Spinal cord (tissue), 10 donors: ENCODE results near the gene PRDM12. TPM values are rescaled to one million over a fixed set of nuclear protein-coding genes. Genes with fewer than 3 reads are reported as not detected.
A peak's percentile ranks its signal among the peaks of the same experiment; 100 is the strongest.

Experiments used
- DNase-seq, 6 donors: peaks; one replicate each; pipeline versions ENCODE4 v3.0.0 to v3.0.0-alpha.2; 2013 to 2015; ENCODE audit warnings: low spot score in 6 of 6, low read depth in 4 of 6
- H3K27ac ChIP-seq: one replicate; pipeline ENCODE4 v1.5.1; 2013; ENCODE audit warnings: low read depth, low read length, control low read depth
- H3K27me3 ChIP-seq: one replicate; pipeline ENCODE4 v1.6.1; 2013; ENCODE audit warnings: low read length; ENCODE audit not compliant: control insufficient read depth, insufficient read depth
- H3K36me3 ChIP-seq: one replicate; pipeline ENCODE4 v1.6.1; 2013; ENCODE audit warnings: low read length; ENCODE audit not compliant: control insufficient read depth, insufficient read depth
- H3K4me1 ChIP-seq: one replicate; pipeline ENCODE4 v1.6.1; 2013; ENCODE audit warnings: low read length; ENCODE audit not compliant: control insufficient read depth, insufficient read depth
- H3K4me3 ChIP-seq: one replicate; pipeline ENCODE4 v1.5.1; 2013; ENCODE audit warnings: low read depth, low read length, control low read depth
- H3K9me3 ChIP-seq: one replicate; pipeline ENCODE4 v1.6.1; 2013; ENCODE audit warnings: low read length; ENCODE audit not compliant: control insufficient read depth, insufficient read depth
- WGBS: methylation state at CpG from one replicate; pipeline ENCODE4 v1.1.5; 2013; ENCODE audit warnings: missing lambda C conversion rate; ENCODE audit not compliant: insufficient coverage; 5-methylcytosine and 5-hydroxymethylcytosine counted together
- long read RNA-seq, 4 donors: transcript quantifications; one replicate each; lab custom pipeline, GENCODE V29; 2026
- polyA plus RNA-seq, 2 donors: library from polyadenylated mRNA; unstranded; fragments of 120-200 nt; gene quantifications; one replicate each; pipeline ENCODE4 v1.2.1, GENCODE V29; 2013; ENCODE audit not compliant: insufficient read length in 2 of 2
- total RNA-seq, 2 donors: library from RNA; depleted of rRNA in 1 of 2; stranded (reverse); fragments of 120-200 nt in 1 of 2; fragments of >200 nt in 1 of 2; gene quantifications; one replicate each; pipeline versions ENCODE4 v1.2.3 to v1.2.4, GENCODE V29; 2013 to 2014
- donor health status: healthy.

Gene PRDM12
- total RNA-seq (1 to 10 TPM in 1 of 2 donors, under 1 TPM in 1; 0.11 to 2.4 TPM), polyA plus RNA-seq (under 1 TPM; 0.60 to 0.78 TPM)
- long read RNA-seq, donor 1: 0 reads
- long read RNA-seq, donor 2: 0 reads
- long read RNA-seq, donor 3: 0 reads
- long read RNA-seq, donor 4: 0 reads

DNA sequence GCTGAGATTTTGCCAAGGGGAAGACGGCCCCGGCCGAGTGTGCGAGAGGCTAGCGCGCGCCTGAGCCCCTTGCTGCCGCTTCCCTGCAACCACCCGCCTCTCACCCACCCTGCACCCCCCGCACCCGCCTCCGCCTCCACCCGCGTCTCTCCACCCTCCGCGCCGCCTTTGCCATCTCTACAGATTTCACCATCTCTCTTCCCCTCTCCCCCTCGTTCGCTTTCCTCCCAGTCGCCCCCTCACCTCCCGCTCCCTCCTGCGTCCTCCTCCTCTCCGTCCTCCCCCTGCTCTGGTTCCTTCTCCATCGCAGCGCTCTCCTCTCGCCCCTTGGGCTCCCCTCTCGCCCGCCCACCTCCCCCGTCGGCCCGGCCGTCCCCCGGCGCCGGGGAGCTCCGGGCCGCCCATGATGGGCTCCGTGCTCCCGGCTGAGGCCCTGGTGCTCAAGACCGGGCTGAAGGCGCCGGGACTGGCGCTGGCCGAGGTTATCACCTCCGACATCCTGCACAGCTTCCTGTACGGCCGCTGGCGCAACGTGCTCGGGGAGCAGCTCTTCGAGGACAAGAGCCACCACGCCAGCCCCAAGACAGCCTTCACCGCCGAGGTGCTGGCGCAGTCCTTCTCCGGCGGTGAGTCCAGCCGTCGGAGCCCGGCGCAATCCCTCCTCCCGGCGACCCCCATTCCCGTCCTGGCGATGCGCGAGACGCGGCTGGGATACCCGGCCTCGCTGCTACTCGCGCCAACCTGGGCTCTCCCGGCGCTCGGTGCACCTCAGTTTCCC lies at the start of gene PRDM12:
PRDM12 (plus strand) TSS at position 344 of the 778 bp plus-strand sequence; CDS start at position 404, 60 bp downstream.
- DNase-seq: peak in 2 of 6 donors; percentile 17 to 20
- Histone ChIP-seq H3K36me3 (no peaks in the 10 kb centered on the region), H3K27ac (no peak within 1 kb of the TSS), H3K9me3 (no peaks in the 10 kb centered on the region), H3K4me3 (no peak within 1 kb of the TSS), H3K27me3 (peaks cover 93% of the 10 kb centered on the region), H3K4me1 (peaks cover 70% of the 10 kb centered on the region)
- WGBS: under 1% methylated on average over 74 of the region's 76 CpGs

GRCh38 chr9:130616451-130616850 lies 47.9 kb upstream of the PRDM12 start:
- Histone ChIP-seq H3K27me3 (no peaks in the 10 kb centered on the region), H3K36me3 (peaks cover 55% of the 10 kb centered on the region), H3K9me3 (no peaks in the 10 kb centered on the region), H3K27ac (no peak overlapping the region), H3K4me3 (no peak overlapping the region), H3K4me1 (no peaks in the 10 kb centered on the region)
- WGBS: 95% methylated on average over 7 of the region's 10 CpGs
- no peak for DNase-seq

DNA sequence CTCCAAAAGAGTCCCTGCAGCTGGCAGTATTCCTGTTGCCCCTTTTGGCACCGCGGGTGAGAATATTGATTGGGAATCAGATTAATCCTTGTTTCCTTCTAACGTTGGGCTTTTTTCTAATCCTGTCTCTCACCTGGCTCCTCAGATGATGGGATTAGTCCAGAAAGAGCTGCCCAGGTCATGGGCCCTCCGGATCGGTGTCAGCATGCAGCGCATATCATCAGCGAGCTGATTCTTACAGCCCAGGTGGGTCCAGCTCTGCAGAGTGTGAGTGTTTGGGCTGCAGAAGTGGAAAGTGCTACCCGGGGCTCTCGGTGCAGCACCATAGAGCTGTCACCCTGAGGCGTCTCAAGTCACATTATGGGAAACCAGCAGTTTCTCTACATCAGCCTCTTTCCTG lies 40.9 kb upstream of the PRDM12 start:
- Histone ChIP-seq H3K36me3 (peaks cover 81% of the 10 kb centered on the region), H3K9me3 (no peaks in the 10 kb centered on the region), H3K27ac (no peak overlapping the region), H3K4me1 (peaks cover 16% of the 10 kb centered on the region), H3K4me3 (no peak overlapping the region), H3K27me3 (no peaks in the 10 kb centered on the region)
- DNase-seq: no peak
- WGBS: 92% methylated on average over 10 of the region's 10 CpGs

DNA sequence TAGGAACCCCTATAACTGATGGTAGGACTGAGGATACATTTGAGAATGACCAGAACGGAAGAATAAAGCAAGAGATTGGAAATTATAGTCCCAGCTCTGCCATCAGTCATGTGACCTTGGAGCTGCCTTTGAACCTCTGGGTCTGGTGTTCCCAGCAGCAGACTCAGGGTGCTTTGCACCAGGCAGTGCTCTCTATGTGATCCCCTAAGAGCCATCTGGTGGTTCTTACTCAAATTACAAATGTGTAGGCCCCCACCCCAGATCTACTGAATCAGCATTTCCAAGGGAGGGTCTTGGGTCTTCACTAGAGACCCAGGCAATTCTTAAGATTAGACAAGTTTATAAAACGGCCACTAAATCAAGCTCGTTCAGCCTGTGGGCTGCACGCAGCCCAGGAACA lies 40.2 kb upstream of the PRDM12 start:
- H3K9me3 ChIP-seq: no peaks in the 10 kb centered on the region
- H3K36me3 ChIP-seq: peaks cover 78% of the 10 kb centered on the region
- no peak overlapping the region for H3K4me3 ChIP-seq
- H3K27me3 ChIP-seq: no peaks in the 10 kb centered on the region
- 90% methylated on average over 2 of the region's 4 CpGs for WGBS
- peaks cover 21% of the 10 kb centered on the region for H3K4me1 ChIP-seq
- peak in 1 of 6 donors; percentile 6 for DNase-seq
- no peak overlapping the region for H3K27ac ChIP-seq

DNA sequence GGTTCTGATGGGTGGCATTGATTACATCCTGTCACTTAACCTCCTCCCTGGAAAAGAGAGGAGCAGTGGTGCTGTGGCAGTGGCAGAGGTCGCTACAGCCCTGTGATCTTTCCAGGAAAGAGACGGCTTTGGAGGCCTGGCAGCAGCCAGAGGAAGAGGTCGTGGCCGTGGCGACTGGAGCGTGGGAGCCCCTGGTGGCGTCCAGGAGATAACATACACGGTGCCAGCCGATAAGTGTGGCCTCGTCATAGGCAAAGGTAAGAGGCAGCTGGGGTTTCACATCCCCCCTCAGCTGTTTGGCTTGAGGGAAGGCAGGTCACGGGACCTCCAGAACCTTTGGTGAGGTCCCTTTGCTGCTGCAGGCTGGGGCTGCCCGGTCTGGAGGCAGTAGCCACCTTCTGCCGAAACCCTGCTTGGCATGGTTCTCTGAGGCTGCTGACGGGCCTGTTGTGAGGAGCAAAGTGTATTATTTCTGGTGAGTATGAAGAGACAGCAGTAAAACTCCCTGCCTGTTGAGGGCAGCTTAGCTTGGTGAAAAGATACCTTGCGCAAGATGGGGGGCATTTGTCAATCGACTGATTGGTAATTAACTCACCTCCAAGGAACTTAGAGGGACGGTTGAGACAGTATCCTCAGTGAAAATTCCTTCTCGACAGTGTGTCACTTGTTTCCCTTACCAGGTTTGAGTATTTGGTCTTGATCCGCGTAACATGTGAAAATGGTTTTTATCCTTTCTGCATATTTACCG lies 38.0 kb upstream of the PRDM12 start:
- H3K4me1 ChIP-seq: peaks cover 41% of the 10 kb centered on the region
- H3K4me3 ChIP-seq: no peak overlapping the region
- WGBS: 87% methylated on average over 15 of the region's 21 CpGs
- no peaks in the 10 kb centered on the region for H3K9me3 ChIP-seq
- no peak overlapping the region for H3K27ac ChIP-seq
- DNase-seq: no peak
- no peaks in the 10 kb centered on the region for H3K27me3 ChIP-seq
- peaks cover 81% of the 10 kb centered on the region for H3K36me3 ChIP-seq

DNA sequence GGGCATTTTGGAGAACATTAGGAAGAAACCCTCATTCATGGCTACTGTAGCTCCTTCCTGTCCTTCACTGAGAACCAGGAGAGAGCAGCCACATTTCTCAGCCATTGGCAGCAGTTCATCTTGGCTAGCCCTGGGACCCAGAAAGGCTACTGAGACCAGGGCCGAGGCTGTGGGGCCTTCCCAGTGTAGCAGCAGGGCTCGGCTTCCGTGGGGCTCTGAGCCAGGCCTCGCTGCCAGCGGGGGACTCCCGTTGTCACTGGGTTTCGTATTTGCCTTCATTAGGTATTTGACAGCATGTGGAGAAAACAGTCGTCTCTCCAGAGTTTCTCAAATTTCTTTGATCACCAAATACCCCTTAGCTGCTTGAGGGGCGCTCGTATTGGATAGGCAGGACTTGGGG lies 37.3 kb upstream of the PRDM12 start:
- peaks cover 81% of the 10 kb centered on the region for H3K36me3 ChIP-seq
- H3K27me3 ChIP-seq: no peaks in the 10 kb centered on the region
- H3K4me3 ChIP-seq: no peak overlapping the region
- H3K9me3 ChIP-seq: no peaks in the 10 kb centered on the region
- H3K27ac ChIP-seq: no peak overlapping the region
- H3K4me1 ChIP-seq: peaks cover 44% of the 10 kb centered on the region
- 60% methylated on average over 3 of the region's 10 CpGs for WGBS
- peak in 1 of 6 donors; percentile 28 for DNase-seq

DNA sequence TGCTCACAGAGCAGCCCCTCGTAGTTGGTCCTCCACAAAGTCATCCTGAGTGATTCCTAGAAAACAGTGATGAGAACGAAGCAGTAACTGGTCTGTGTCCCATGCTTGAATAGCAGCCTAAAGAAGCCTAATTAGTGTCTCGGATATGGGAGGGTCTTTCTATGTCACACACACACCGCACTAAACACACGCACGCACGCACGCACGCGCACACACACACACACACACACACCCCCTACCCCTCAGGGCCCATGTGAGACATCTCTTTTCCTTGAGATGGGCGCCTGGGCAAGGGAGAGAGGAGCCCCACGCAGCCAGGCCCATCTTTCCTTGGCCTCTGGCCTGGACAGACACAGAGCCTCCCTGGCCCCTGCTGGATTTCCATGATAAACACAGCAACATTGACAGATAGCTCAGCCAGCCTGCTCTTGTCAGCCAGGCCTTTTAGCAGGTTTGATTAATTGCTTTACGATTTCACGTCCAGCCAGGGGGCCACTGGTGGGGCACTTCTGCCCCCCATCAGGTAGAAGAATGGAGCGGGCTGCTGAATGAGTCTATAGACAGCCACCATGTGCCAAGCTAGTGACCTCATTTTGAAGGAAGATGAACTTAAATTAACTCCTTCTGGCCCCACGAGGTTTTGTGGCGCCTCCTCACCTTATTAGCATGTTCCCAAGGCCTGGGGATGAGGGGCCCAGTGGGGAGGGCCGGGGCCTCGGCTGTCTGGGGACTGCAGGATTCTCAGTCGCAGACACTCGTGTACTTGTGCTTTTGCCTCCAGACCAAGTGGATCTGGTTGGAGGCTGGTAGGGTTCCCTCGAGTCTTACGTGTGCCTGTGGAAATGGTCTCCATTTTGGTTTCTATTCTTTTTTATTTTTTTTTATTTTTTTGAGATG lies 36.2 kb upstream of the PRDM12 start:
- Histone ChIP-seq H3K27me3 (no peaks in the 10 kb centered on the region), H3K9me3 (no peaks in the 10 kb centered on the region), H3K27ac (no peak overlapping the region), H3K4me1 (peaks cover 44% of the 10 kb centered on the region), H3K4me3 (no peak overlapping the region), H3K36me3 (peaks cover 87% of the 10 kb centered on the region)
- 43% methylated on average over 16 of the region's 23 CpGs for WGBS
- DNase-seq: peak in 2 of 6 donors; percentile 52 to 63

DNA sequence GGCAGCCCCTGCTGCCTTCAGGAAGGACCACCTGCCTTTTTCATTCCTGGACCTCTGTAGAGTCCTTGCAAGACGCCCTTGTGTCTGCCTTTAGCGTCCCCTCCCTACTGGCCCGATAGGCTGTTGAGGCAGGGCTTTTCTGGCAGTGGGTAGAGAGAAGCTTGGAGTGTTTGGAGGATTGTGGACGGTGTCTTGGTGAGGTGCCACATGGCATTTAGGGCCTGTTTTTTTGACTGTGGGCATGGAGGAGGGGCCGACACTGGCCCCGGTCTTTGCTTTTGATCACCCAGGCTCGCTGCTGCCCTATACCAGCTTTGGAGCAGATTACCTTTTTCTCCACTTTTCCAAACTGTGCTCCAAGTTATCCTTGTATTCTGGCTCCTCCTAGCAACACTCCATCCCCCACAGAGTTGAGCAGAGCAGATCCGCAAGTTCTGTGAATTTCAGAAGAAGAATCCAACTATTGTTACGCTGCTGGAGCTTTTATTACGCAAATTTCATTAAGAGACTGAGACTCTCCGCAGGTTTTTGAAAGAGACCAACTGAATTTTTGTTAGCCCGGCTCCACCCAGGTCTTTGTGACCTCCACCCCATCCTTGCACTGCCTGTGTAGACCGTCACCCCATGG lies 34.8 kb upstream of the PRDM12 start:
- peaks cover 90% of the 10 kb centered on the region for H3K36me3 ChIP-seq
- no peak overlapping the region for H3K27ac ChIP-seq
- peak in 1 of 6 donors; percentile 68 for DNase-seq
- H3K27me3 ChIP-seq: no peaks in the 10 kb centered on the region
- H3K4me1 ChIP-seq: peaks cover 44% of the 10 kb centered on the region
- WGBS: 67% methylated on average over 13 of the region's 13 CpGs
- no peak overlapping the region for H3K4me3 ChIP-seq
- no peaks in the 10 kb centered on the region for H3K9me3 ChIP-seq

DNA sequence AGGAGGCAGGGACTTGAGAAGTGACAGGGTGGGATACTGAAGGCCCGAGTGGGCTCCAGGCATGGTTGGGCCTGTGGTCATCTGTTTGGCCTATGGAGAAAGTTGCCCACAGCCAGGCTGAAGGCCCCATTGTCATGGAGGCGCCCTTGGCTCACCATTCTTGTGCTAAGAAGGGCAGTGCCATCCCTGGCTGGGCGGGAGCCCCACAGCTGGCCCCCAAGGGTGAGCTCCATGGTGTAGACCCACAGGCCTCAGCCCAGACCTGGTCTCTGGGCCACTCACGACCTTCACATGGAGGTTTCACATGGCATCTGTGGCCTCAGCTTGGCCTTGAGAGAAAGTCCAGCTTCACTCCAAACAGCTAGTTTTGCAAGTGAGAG lies 34.3 kb upstream of the PRDM12 start:
- 92% methylated on average over 4 of the region's 4 CpGs for WGBS
- Histone ChIP-seq H3K27me3 (no peaks in the 10 kb centered on the region), H3K27ac (no peak overlapping the region), H3K4me1 (peaks cover 44% of the 10 kb centered on the region), H3K4me3 (no peak overlapping the region), H3K36me3 (peaks cover 90% of the 10 kb centered on the region), H3K9me3 (no peaks in the 10 kb centered on the region)
- no peak for DNase-seq
